Peyer's patch (tissue), 4 donors: ENCODE data around the gene TRIM17.

Source experiments
- POLR2A ChIP-seq, 2 donors: fragments of 450-650 bp; IDR thresholded peaks; one replicate each; pipeline ENCODE4 v1.5.1; 2017; ENCODE audit warnings: antibody characterized with exemption in 2 of 2, mild to moderate bottlenecking in 2 of 2, moderate library complexity in 2 of 2
- TF ChIP-seq, protein P1 (sequence below), 6 experiments: fragments of 450-650 bp in 4 of 6; fragments of 200-600 bp in 2 of 6; sonication (generic) in 1 of 6; IDR thresholded peaks; one replicate each; pipeline ENCODE4 v1.5.1; 2017 to 2019; ENCODE audit warnings: antibody characterized with exemption in 6 of 6, mild to moderate bottlenecking in 3 of 6, moderate library complexity in 1 of 6

DNA sequence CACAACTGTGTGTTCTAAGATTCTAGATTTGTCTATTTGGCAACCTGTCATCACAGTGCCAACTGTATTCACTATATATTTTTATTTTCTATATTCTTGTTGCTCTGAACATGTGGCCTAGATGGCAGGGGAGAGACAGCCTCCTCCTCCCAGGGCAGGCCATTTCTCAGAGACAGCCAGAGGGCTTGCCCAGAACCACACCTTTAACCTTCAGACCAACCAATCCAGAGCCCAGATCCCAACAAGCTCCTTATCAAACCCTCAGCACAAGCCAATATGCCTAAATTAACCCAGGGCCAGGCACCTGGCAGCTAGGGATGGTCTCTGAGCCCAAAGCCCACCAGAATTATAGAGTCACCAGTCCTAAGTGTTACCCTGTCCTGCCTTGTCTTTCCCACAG is 29.3 kb downstream of the TRIM17 start:
- TF ChIP-seq, protein P1, sequence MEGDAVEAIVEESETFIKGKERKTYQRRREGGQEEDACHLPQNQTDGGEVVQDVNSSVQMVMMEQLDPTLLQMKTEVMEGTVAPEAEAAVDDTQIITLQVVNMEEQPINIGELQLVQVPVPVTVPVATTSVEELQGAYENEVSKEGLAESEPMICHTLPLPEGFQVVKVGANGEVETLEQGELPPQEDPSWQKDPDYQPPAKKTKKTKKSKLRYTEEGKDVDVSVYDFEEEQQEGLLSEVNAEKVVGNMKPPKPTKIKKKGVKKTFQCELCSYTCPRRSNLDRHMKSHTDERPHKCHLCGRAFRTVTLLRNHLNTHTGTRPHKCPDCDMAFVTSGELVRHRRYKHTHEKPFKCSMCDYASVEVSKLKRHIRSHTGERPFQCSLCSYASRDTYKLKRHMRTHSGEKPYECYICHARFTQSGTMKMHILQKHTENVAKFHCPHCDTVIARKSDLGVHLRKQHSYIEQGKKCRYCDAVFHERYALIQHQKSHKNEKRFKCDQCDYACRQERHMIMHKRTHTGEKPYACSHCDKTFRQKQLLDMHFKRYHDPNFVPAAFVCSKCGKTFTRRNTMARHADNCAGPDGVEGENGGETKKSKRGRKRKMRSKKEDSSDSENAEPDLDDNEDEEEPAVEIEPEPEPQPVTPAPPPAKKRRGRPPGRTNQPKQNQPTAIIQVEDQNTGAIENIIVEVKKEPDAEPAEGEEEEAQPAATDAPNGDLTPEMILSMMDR (IDR thresholded peaks at IDR 0.05): no peak
- no peak for TF ChIP-seq POLR2A (IDR thresholded peaks at IDR 0.05)
